ENCODE measurements around the gene EPHA10.

GRCh38 chr1:37741130-37741529 is 23.8 kb downstream of the EPHA10 start:
- no peak for TF ChIP-seq ZFP30 (CRISPR knock-in tag; IDR thresholded peaks at IDR 0.05)
- TF ChIP-seq CREB5 (CRISPR knock-in tag; IDR thresholded peaks at IDR 0.05; ENCODE audit: low read depth) = no peak
- no peak for TF ChIP-seq PATZ1 (CRISPR knock-in tag; IDR thresholded peaks at IDR 0.05; ENCODE audit: borderline replicate concordance)
- no peak for TF ChIP-seq ZNF565 (CRISPR knock-in tag; conservative IDR thresholded peaks at IDR 0.05; ENCODE audit: low read depth)
- no peak for TF ChIP-seq TSHZ2 (CRISPR knock-in tag; IDR thresholded peaks at IDR 0.05)
- no peak for TF ChIP-seq CSDC2 (CRISPR knock-in tag; IDR thresholded peaks at IDR 0.05)
- no peak for TF ChIP-seq RARB (CRISPR knock-in tag; IDR thresholded peaks at IDR 0.05)
